ENCODE measurements around the gene SYT10. TPM values are rescaled to one million over a fixed set of nuclear protein-coding genes. Genes with fewer than 3 reads are reported as not detected.
"Not testable (repeated sequence)": the region's sequence is repeated elsewhere in the genome, so short reads cannot be mapped to it uniquely, and the experiment has no call there.

Gene SYT10
- polyA plus RNA-seq, 1 of the 3 experiments (the other 2 are of a cell fraction): not detected

DNA sequence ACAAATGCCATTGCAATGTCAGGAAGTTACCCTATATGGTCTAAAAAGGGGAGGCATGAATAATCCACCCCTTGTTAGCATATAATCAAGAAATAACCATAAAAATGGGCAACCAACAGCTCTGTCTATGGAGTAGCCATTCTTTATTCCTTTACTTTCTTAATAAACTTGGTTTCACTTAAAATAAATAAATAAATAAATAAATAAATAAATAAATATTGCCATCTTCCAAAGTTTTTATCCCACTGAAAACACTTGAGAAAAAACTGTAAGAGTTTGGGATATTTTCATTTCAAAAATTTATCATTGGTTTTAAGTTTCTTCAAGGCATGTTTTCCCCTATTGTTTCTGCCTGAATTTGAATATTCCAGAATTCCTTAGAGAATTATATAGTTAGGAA lies 89.8 kb downstream of the SYT10 start:
- no peaks in the 10 kb centered on the region for H3K36me3 ChIP-seq (replicated peaks in 1 of 2; ENCODE audit: control insufficient read depth in 1 of 2, insufficient read depth in 2 of 2, low read length in 1 of 2)
- no peaks in the 10 kb centered on the region for H3K9me3 ChIP-seq
- no peak overlapping the region for H3K9ac ChIP-seq
- no peaks in the 10 kb centered on the region for H3K4me1 ChIP-seq (ENCODE audit: control insufficient read depth in 1 of 2, insufficient read depth in 2 of 2, low read depth in 1 of 2, low read length in 1 of 2)
- no peak overlapping the region for H2AFZ ChIP-seq (ENCODE audit: low read depth)
- no peaks in the 10 kb centered on the region for H3K9me2 ChIP-seq
- ChIA-PET POLR2A (no interaction called here), CTCF (no interaction called here)
- no peaks in the 10 kb centered on the region for H3K27me3 ChIP-seq (ENCODE audit: insufficient read depth)
- H3K4me3 ChIP-seq (ENCODE audit: low read depth in 2 of 2, low read length in 1 of 2): no peak overlapping the region
- H3K79me2 ChIP-seq (ENCODE audit: insufficient read depth): no peaks in the 10 kb centered on the region
- no peak for DNase-seq
- H3F3A ChIP-seq (replicated peaks; ENCODE audit: insufficient read depth): no peaks in the 10 kb centered on the region
- H3K4me2 ChIP-seq: no peak overlapping the region
- TF ChIP-seq CHD2 (IDR thresholded peaks at IDR 0.05; ENCODE audit: low read length, partially characterized antibody): no peak
- TF ChIP-seq EP300 (IDR thresholded peaks at IDR 0.05; ENCODE audit: borderline replicate concordance in 1 of 2, low read depth in 1 of 2, low read length in 1 of 2): no peak
- TF ChIP-seq, protein P1, sequence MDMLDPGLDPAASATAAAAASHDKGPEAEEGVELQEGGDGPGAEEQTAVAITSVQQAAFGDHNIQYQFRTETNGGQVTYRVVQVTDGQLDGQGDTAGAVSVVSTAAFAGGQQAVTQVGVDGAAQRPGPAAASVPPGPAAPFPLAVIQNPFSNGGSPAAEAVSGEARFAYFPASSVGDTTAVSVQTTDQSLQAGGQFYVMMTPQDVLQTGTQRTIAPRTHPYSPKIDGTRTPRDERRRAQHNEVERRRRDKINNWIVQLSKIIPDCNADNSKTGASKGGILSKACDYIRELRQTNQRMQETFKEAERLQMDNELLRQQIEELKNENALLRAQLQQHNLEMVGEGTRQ (IDR thresholded peaks at IDR 0.05; ENCODE audit: borderline replicate concordance, low read depth, low read length): no peak
- no peak for TF ChIP-seq ELF1 (IDR thresholded peaks at IDR 0.05)
- no peaks in the 10 kb centered on the region for H4K20me1 ChIP-seq (ENCODE audit: insufficient read depth)
- H3K27ac ChIP-seq (ENCODE audit: low read depth in 2 of 2, low read length in 1 of 2): no peak overlapping the region

- H3K9ac ChIP-seq; H3K4me2 ChIP-seq; DNase-seq; H3K79me2 ChIP-seq (ENCODE audit: insufficient read depth); CTCF ChIA-PET; H3F3A ChIP-seq (replicated peaks; ENCODE audit: insufficient read depth); H3K9me2 ChIP-seq; H4K20me1 ChIP-seq (ENCODE audit: insufficient read depth); H3K27ac ChIP-seq (ENCODE audit: low read depth in 2 of 2, low read length in 1 of 2); H3K27me3 ChIP-seq (ENCODE audit: insufficient read depth); H3K4me1 ChIP-seq (ENCODE audit: control insufficient read depth in 1 of 2, insufficient read depth in 2 of 2, low read depth in 1 of 2, low read length in 1 of 2); H3K9me3 ChIP-seq; H3K36me3 ChIP-seq (replicated peaks in 1 of 2; ENCODE audit: control insufficient read depth in 1 of 2, insufficient read depth in 2 of 2, low read length in 1 of 2); H3K4me3 ChIP-seq (ENCODE audit: low read depth in 2 of 2, low read length in 1 of 2); POLR2A ChIA-PET; H2AFZ ChIP-seq (ENCODE audit: low read depth): not testable (repeated sequence)
- 19% methylated on average over 15 of the region's 15 CpGs for WGBS (ENCODE audit: low lambda C conversion rate)
Observed at GRCh38 chr12:33331961-33332398, 107.6 kb downstream of the SYT10 start.

- Histone ChIP-seq H3K4me2 (no peak overlapping the region), H3K9me2 (no peaks in the 10 kb centered on the region), H3K36me3 (replicated peaks in 1 of 2; ENCODE audit: control insufficient read depth in 1 of 2, insufficient read depth in 2 of 2, low read length in 1 of 2) (no peaks in the 10 kb centered on the region), H3F3A (replicated peaks; ENCODE audit: insufficient read depth) (no peaks in the 10 kb centered on the region), H4K20me1 (ENCODE audit: insufficient read depth) (no peaks in the 10 kb centered on the region), H2AFZ (ENCODE audit: low read depth) (no peak overlapping the region), H3K27ac (ENCODE audit: low read depth in 2 of 2, low read length in 1 of 2) (no peak overlapping the region), H3K79me2 (ENCODE audit: insufficient read depth) (no peaks in the 10 kb centered on the region), H3K27me3 (ENCODE audit: insufficient read depth) (no peaks in the 10 kb centered on the region), H3K9ac (no peak overlapping the region), H3K4me3 (ENCODE audit: low read depth in 2 of 2, low read length in 1 of 2) (no peak overlapping the region), H3K9me3 (no peaks in the 10 kb centered on the region), H3K4me1 (ENCODE audit: control insufficient read depth in 1 of 2, insufficient read depth in 2 of 2, low read depth in 1 of 2, low read length in 1 of 2) (no peaks in the 10 kb centered on the region)
- WGBS (ENCODE audit: low lambda C conversion rate): 12% methylated on average over 2 of the region's 2 CpGs
- TF ChIP-seq, protein P2, sequence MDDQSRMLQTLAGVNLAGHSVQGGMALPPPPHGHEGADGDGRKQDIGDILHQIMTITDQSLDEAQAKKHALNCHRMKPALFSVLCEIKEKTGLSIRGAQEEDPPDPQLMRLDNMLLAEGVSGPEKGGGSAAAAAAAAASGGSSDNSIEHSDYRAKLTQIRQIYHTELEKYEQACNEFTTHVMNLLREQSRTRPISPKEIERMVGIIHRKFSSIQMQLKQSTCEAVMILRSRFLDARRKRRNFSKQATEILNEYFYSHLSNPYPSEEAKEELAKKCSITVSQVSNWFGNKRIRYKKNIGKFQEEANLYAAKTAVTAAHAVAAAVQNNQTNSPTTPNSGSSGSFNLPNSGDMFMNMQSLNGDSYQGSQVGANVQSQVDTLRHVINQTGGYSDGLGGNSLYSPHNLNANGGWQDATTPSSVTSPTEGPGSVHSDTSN (IDR thresholded peaks at IDR 0.05): no peak
- TF ChIP-seq RXRA (IDR thresholded peaks at IDR 0.05; ENCODE audit: borderline replicate concordance, low read depth) (no peak), JUND (IDR thresholded peaks at IDR 0.05) (no peak), FOXM1 (IDR thresholded peaks at IDR 0.05; ENCODE audit: low read depth) (no peak), ELF1 (IDR thresholded peaks at IDR 0.05) (no peak), TEAD4 (IDR thresholded peaks at IDR 0.05; ENCODE audit: borderline replicate concordance, insufficient read depth) (no peak), RAD21 (IDR thresholded peaks at IDR 0.05; ENCODE audit: low read length) (no peak), POLR2AphosphoS5 (IDR thresholded peaks at IDR 0.05; ENCODE audit: low read depth, low read length) (no peak), REST (IDR thresholded peaks at IDR 0.05; ENCODE audit: low read depth, low read length) (no peak), CHD2 (IDR thresholded peaks at IDR 0.05; ENCODE audit: low read length, partially characterized antibody) (no peak), NRF1 (IDR thresholded peaks at IDR 0.05; ENCODE audit: low read depth, low read length) (no peak), NFIC (IDR thresholded peaks at IDR 0.05; ENCODE audit: borderline replicate concordance) (no peak)
- ChIA-PET CTCF (no interaction called here), POLR2A (no interaction called here)
- no peak for DNase-seq
Observed at GRCh38 chr12:33330940-33331339, 108.7 kb downstream of the SYT10 start.
